K562 (cell line): ENCODE measurements around the gene IQCN. TPM values are rescaled to one million over a fixed set of nuclear protein-coding genes. Genes with fewer than 3 reads are reported as not detected.

ENCODE experiments used
- BRD4 ChIP-seq: fragments of 200-600 bp; sonication (generic); IDR thresholded peaks from 2 replicates; pipeline ENCODE4 v1.6.1; 2017; ENCODE audit warnings: inconsistent platforms
- BRF1 ChIP-seq: IDR thresholded peaks from 3 replicates; pipeline ENCODE4 v1.6.1; 2011; ENCODE audit warnings: borderline replicate concordance, mild to moderate bottlenecking; ENCODE audit not compliant: insufficient read length; ENCODE audit errors: extremely low read depth
- CHCHD3 ChIP-seq: fragments of 250-450 bp; sonication (Bioruptor Pico); IDR thresholded peaks from 2 replicates; pipeline ENCODE4 v2.1.2; 2022; ENCODE audit warnings: mild to moderate bottlenecking
- COPS2 ChIP-seq: fragments of 450-650 bp; conservative IDR thresholded peaks from 2 replicates; pipeline ENCODE4 v1.6.1; 2016; ENCODE audit warnings: mild to moderate bottlenecking, moderate library complexity
- FIP1L1 ChIP-seq: fragments of 200-400 bp; formaldehyde crosslinking; IDR thresholded peaks from 2 replicates; pipeline ENCODE4 v1.6.1; 2018; ENCODE audit warnings: mild to moderate bottlenecking, low read depth, low read length; ENCODE audit not compliant: poor library complexity, severe bottlenecking
- FOXK1 ChIP-seq: sonication (generic); formaldehyde crosslinking; IDR thresholded peaks from 2 replicates; pipeline ENCODE4 v1.8.0; 2022; ENCODE audit warnings: missing genetic modification reagents, mild to moderate bottlenecking, borderline replicate concordance
- GTF2F1 ChIP-seq: IDR thresholded peaks from 2 replicates; pipeline ENCODE4 v1.6.1; 2011; ENCODE audit warnings: low read depth, low read length, improper control_type of control experiment
- PPARD ChIP-seq: fragments of 250-450 bp; sonication (Bioruptor Pico); IDR thresholded peaks from 2 replicates; pipeline ENCODE4 v1.8.0; 2022; ENCODE audit warnings: inconsistent platforms, mild to moderate bottlenecking, moderate library complexity
- RB1 ChIP-seq: fragments of 450-650 bp; IDR thresholded peaks from 2 replicates; pipeline ENCODE4 v1.6.1; 2017; ENCODE audit warnings: low read depth, mild to moderate bottlenecking
- RBM22 ChIP-seq: fragments of 200-400 bp; formaldehyde crosslinking; IDR thresholded peaks from 2 replicates; pipeline ENCODE4 v1.6.1; 2018; ENCODE audit warnings: low read length, low read depth; ENCODE audit not compliant: poor library complexity, severe bottlenecking
- RBM25 ChIP-seq: fragments of 200-400 bp; formaldehyde crosslinking; IDR thresholded peaks from 2 replicates; pipeline ENCODE4 v1.6.1; 2018; ENCODE audit warnings: low read length, low read depth, moderate library complexity; ENCODE audit not compliant: severe bottlenecking
- ZNF23 ChIP-seq: fragments of 250-450 bp; sonication (Bioruptor Pico); IDR thresholded peaks from 2 replicates; pipeline ENCODE4 v1.4.0; 2020; ENCODE audit warnings: mild to moderate bottlenecking
- ZNF408 ChIP-seq: fragments of 250-450 bp; sonication (Bioruptor Pico); IDR thresholded peaks from 2 replicates; pipeline ENCODE4 v1.4.0; 2020; ENCODE audit warnings: low read depth, mild to moderate bottlenecking, moderate library complexity
- ZNF707 ChIP-seq: fragments of 250-450 bp; sonication (Bioruptor Pico); conservative IDR thresholded peaks from 2 replicates; pipeline ENCODE4 v1.8.0; 2022; ENCODE audit warnings: inconsistent platforms, mild to moderate bottlenecking, moderate library complexity
- polyA plus RNA-seq, 8 experiments: library from polyadenylated mRNA; depleted of rRNA in 4 of 8; stranded (reverse) in 5 of 8; unstranded in 3 of 8; fragments of >200 nt; fragmentation: Nextera tagmentation in 2 of 8; fragmentation: Illumina TruSeq in 1 of 8; extraction: Ambion mirVana in 2 of 8; extraction: Trizol in 1 of 8; gene quantifications; 2 replicates each; pipeline versions ENCODE4 v1.2.1 to v1.2.3, GENCODE V29; 2011 to 2014; ENCODE audit warnings: inconsistent platforms in 1 of 8, missing spikeins in 1 of 8
- total RNA-seq, 7 experiments: library from RNA; depleted of rRNA in 6 of 7; stranded (reverse); fragments of >200 nt in 6 of 7; fragmentation: Illumina TruSeq in 2 of 7; extraction: Trizol in 2 of 7; gene quantifications; 2 replicates each; pipeline versions ENCODE4 v1.2.1 to v1.2.3, GENCODE V29; 2011 to 2021; ENCODE audit warnings: low replicate concordance in 1 of 7
- TF ChIP-seq, protein P1 (sequence below): sonication (generic); formaldehyde crosslinking; IDR thresholded peaks from 2 replicates; pipeline ENCODE4 v1.8.1; 2023; ENCODE audit warnings: mild to moderate bottlenecking, missing genetic modification reagents
- TF ChIP-seq, protein P2 (sequence below): sonication (generic); formaldehyde crosslinking; IDR thresholded peaks from 2 replicates; pipeline ENCODE4 v1.8.1; 2022; ENCODE audit warnings: missing genetic modification reagents
- TF ChIP-seq, protein P3 (sequence below), 2 experiments: fragments of 450-650 bp; formaldehyde crosslinking in 1 of 2; IDR thresholded peaks; 2 replicates each; pipeline versions ENCODE4 v1.4.0 to v1.6.1; 2014 to 2020; ENCODE audit warnings: mild to moderate bottlenecking in 2 of 2, borderline replicate concordance in 1 of 2, low read depth in 1 of 2

IQCN gene
- total and polyA plus RNA-seq, 9 of the 15 experiments (the other 6 are each of a cell fraction or from before 2014, with no cell fraction given): 0.01 to 0.07 (median 0.04) TPM; not detected in 3

GRCh38 chr19:18281082-18282020 is 7.1 kb upstream of the IQCN start, which contains the start of gene JUND (continued):
- TF ChIP-seq PPARD (CRISPR knock-in tag) (no peak), RB1 (peak; percentile 86), RBM25 (peak; percentile 98), FOXK1 (CRISPR knock-in tag) (no peak), FIP1L1 (peak; percentile 98), BRD4 (no peak), ZNF408 (CRISPR knock-in tag) (no peak), RBM22 (peak; percentile 81), GTF2F1 (peak; percentile 95), ZNF707 (CRISPR knock-in tag) (no peak), BRF1 (no peak), COPS2 (no peak), CHCHD3 (CRISPR knock-in tag) (no peak), ZNF23 (CRISPR knock-in tag) (no peak)
- TF ChIP-seq, protein P1, sequence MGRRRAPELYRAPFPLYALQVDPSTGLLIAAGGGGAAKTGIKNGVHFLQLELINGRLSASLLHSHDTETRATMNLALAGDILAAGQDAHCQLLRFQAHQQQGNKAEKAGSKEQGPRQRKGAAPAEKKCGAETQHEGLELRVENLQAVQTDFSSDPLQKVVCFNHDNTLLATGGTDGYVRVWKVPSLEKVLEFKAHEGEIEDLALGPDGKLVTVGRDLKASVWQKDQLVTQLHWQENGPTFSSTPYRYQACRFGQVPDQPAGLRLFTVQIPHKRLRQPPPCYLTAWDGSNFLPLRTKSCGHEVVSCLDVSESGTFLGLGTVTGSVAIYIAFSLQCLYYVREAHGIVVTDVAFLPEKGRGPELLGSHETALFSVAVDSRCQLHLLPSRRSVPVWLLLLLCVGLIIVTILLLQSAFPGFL: no peak
- TF ChIP-seq, protein P2, sequence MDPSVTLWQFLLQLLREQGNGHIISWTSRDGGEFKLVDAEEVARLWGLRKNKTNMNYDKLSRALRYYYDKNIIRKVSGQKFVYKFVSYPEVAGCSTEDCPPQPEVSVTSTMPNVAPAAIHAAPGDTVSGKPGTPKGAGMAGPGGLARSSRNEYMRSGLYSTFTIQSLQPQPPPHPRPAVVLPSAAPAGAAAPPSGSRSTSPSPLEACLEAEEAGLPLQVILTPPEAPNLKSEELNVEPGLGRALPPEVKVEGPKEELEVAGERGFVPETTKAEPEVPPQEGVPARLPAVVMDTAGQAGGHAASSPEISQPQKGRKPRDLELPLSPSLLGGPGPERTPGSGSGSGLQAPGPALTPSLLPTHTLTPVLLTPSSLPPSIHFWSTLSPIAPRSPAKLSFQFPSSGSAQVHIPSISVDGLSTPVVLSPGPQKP (CRISPR knock-in tag): no peak
- TF ChIP-seq, protein P3, sequence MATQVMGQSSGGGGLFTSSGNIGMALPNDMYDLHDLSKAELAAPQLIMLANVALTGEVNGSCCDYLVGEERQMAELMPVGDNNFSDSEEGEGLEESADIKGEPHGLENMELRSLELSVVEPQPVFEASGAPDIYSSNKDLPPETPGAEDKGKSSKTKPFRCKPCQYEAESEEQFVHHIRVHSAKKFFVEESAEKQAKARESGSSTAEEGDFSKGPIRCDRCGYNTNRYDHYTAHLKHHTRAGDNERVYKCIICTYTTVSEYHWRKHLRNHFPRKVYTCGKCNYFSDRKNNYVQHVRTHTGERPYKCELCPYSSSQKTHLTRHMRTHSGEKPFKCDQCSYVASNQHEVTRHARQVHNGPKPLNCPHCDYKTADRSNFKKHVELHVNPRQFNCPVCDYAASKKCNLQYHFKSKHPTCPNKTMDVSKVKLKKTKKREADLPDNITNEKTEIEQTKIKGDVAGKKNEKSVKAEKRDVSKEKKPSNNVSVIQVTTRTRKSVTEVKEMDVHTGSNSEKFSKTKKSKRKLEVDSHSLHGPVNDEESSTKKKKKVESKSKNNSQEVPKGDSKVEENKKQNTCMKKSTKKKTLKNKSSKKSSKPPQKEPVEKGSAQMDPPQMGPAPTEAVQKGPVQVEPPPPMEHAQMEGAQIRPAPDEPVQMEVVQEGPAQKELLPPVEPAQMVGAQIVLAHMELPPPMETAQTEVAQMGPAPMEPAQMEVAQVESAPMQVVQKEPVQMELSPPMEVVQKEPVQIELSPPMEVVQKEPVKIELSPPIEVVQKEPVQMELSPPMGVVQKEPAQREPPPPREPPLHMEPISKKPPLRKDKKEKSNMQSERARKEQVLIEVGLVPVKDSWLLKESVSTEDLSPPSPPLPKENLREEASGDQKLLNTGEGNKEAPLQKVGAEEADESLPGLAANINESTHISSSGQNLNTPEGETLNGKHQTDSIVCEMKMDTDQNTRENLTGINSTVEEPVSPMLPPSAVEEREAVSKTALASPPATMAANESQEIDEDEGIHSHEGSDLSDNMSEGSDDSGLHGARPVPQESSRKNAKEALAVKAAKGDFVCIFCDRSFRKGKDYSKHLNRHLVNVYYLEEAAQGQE (IDR thresholded peaks at IDR 0.05; ENCODE audit: borderline replicate concordance): 0 out of 2 replicates have a peak, but pooled peaks have one; percentile 8
- TF ChIP-seq, protein P3 (CRISPR knock-in tag; IDR thresholded peaks at IDR 0.05; ENCODE audit: low read depth): no peak
